Transverse colon (tissue), 4 donors: ENCODE measurements around the gene CDC5L.

ENCODE experiments used
- POLR2AphosphoS5 ChIP-seq, 3 donors: sonication (generic); formaldehyde crosslinking; IDR thresholded peaks; one replicate each; pipeline ENCODE4 v1.6.1; 2016; ENCODE audit warnings: antibody characterized with exemption in 3 of 3
- TF ChIP-seq, protein P1 (sequence below), 5 experiments: fragments of 200-600 bp in 3 of 5; fragments of 450-650 bp in 2 of 5; sonication (generic) in 3 of 5; IDR thresholded peaks; 1 replicate in 2 of 5; 2 replicates in 3 of 5; pipeline ENCODE4 v1.5.1; 2016 to 2017; ENCODE audit warnings: antibody characterized with exemption in 5 of 5, inconsistent platforms in 3 of 5, mild to moderate bottlenecking in 2 of 5, moderate library complexity in 1 of 5

DNA sequence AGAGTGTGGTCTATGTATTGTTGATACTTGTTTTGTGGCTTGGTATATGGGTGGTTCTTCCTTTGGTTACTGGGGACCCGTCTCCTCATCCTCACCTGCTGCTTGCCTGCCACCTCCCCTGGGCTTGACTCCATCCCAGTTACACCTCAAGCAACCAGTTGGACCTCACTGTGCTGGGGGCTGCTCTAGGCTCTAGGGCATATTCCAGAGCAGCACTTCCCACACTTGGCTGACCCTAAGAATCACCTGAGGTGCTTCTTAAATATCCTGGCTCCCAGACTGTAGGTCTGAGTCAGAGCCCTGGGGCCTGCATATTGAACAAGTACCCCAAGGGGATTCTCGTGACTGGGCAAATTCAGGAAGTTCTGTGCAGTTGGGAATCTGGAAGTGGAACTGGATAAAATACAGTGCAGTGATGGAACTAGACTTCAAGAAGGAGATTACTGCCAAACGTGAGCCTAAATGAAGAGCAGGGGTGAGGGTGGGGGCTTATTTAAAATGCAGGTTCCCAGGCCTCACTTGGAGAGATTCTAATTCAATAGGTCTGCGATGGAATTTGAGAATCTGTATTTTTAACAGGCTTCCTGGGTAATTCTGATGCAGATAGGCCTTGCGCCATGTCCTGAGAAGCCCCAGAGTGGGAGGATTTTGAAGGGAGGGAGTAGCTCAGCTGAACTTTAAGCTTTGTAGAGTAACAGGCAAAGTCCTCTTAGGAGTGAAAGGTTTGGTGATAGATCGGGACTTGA is 37.4 kb upstream of the CDC5L start:
- TF ChIP-seq POLR2AphosphoS5 (IDR thresholded peaks at IDR 0.05): no peak
- TF ChIP-seq, protein P1, sequence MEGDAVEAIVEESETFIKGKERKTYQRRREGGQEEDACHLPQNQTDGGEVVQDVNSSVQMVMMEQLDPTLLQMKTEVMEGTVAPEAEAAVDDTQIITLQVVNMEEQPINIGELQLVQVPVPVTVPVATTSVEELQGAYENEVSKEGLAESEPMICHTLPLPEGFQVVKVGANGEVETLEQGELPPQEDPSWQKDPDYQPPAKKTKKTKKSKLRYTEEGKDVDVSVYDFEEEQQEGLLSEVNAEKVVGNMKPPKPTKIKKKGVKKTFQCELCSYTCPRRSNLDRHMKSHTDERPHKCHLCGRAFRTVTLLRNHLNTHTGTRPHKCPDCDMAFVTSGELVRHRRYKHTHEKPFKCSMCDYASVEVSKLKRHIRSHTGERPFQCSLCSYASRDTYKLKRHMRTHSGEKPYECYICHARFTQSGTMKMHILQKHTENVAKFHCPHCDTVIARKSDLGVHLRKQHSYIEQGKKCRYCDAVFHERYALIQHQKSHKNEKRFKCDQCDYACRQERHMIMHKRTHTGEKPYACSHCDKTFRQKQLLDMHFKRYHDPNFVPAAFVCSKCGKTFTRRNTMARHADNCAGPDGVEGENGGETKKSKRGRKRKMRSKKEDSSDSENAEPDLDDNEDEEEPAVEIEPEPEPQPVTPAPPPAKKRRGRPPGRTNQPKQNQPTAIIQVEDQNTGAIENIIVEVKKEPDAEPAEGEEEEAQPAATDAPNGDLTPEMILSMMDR (IDR thresholded peaks at IDR 0.05): no peak
